Endothelial cell of umbilical vein (primary cell): ENCODE measurements around the gene SATB2. TPM values are rescaled to one million over a fixed set of nuclear protein-coding genes. Genes with fewer than 3 reads are reported as not detected.

Experiments
- BruUV-seq: library from RNA; stranded (reverse); fragments of 400-500 nt; replicated peaks from 2 replicates; lab custom pipeline; 2021; lab: Mats Ljungman, UMichigan
- CTCF ChIA-PET: fragments of 300-600, 350-600 bp; sonication (Branson Sonifier 250); formaldehyde crosslinking; loops from one replicate; lab custom pipeline; 2021; ENCODE audit warnings: antibody characterized with exemption, inconsistent platforms; lab: Charles Lee
- POLR2A ChIA-PET: fragments of 300-600, 350-600 bp; sonication (Branson Sonifier 250); formaldehyde crosslinking; loops from one replicate; lab custom pipeline; 2021; ENCODE audit warnings: antibody characterized with exemption, inconsistent platforms; lab: Charles Lee
- DNase-seq: peaks from one replicate; pipeline ENCODE4 v3.0.0-alpha.2; 2011; ENCODE audit warnings: low read depth, low spot score
- FAIRE-seq: peaks from 2 replicates; lab custom pipeline; 2011; peaks lifted over from hg19 to GRCh38; lab: Jason Lieb, UNC
- H2AFZ ChIP-seq: 2 replicates; pipeline ENCODE4 v1.6.0; 2012; ENCODE audit warnings: low read depth, low read length, control low read depth, inconsistent platforms
- H3K27ac ChIP-seq: 2 replicates; pipeline ENCODE4 v1.5.1; 2011; ENCODE audit warnings: low read depth, mild to moderate bottlenecking, control low read depth, low read length, moderate library complexity; ENCODE audit not compliant: insufficient read depth
- H3K27me3 ChIP-seq, 2 experiments: 2 replicates each; pipeline versions ENCODE4 v1.6.0 to v1.6.1; 2011; ENCODE audit warnings: low read length in 2 of 2, mixed read lengths in 1 of 2; ENCODE audit not compliant: control insufficient read depth in 2 of 2, insufficient read depth in 2 of 2
- H3K36me3 ChIP-seq, 2 experiments: 2 replicates in 1 of 2; 3 replicates in 1 of 2; pipeline ENCODE4 v1.5.1; 2011; ENCODE audit warnings: low read length in 2 of 2, mild to moderate bottlenecking in 1 of 2, moderate library complexity in 1 of 2; ENCODE audit not compliant: control insufficient read depth in 2 of 2, insufficient read depth in 2 of 2; ENCODE audit errors: extremely low read depth in 1 of 2
- H3K4me1 ChIP-seq: 3 replicates; pipeline ENCODE4 v1.5.1; 2011; ENCODE audit warnings: mild to moderate bottlenecking, low read length; ENCODE audit not compliant: control insufficient read depth, insufficient read depth; ENCODE audit errors: extremely low read depth
- H3K4me2 ChIP-seq: 2 replicates; pipeline ENCODE4 v1.6.1; 2011; ENCODE audit warnings: low read length, control low read depth, mixed read lengths; ENCODE audit not compliant: insufficient read depth
- H3K4me3 ChIP-seq, 3 experiments: fragments of 200-600 bp in 1 of 3; sonication (generic), shearing (Covaris generic) in 1 of 3; replicated peaks in 1 of 3; 2 replicates each; pipeline ENCODE4 v1.5.1; 2011 to 2016; ENCODE audit warnings: control low read depth in 3 of 3, low read length in 3 of 3, mild to moderate bottlenecking in 2 of 3, inconsistent platforms in 1 of 3, low read depth in 1 of 3, moderate library complexity in 1 of 3; ENCODE audit not compliant: insufficient read depth in 1 of 3
- H3K79me2 ChIP-seq: 2 replicates; pipeline ENCODE4 v1.6.0; 2012; ENCODE audit warnings: low read length, inconsistent platforms; ENCODE audit not compliant: control insufficient read depth, insufficient read depth
- H3K9ac ChIP-seq: replicated peaks from 2 replicates; pipeline ENCODE3; 2011; ENCODE audit warnings: low read length, control low read depth; ENCODE audit not compliant: insufficient read depth; ENCODE audit errors: extremely low read depth
- H3K9me1 ChIP-seq: replicated peaks from 3 replicates; pipeline ENCODE4 v1.6.0; 2011; ENCODE audit warnings: mild to moderate bottlenecking, low read length; ENCODE audit not compliant: control insufficient read depth, insufficient read depth; ENCODE audit errors: extremely low read depth
- H3K9me3 ChIP-seq: replicated peaks from 2 replicates; pipeline ENCODE4 v1.5.1; 2012; ENCODE audit warnings: low read length, inconsistent platforms; ENCODE audit not compliant: control insufficient read depth, insufficient read depth
- H4K20me1 ChIP-seq: replicated peaks from 2 replicates; pipeline ENCODE3; 2011; ENCODE audit warnings: mild to moderate bottlenecking, low read length; ENCODE audit not compliant: control insufficient read depth, insufficient read depth; ENCODE audit errors: extremely low read depth
- CTCF ChIP-seq, 2 donors: IDR thresholded peaks; 1 replicate in 1 of 2; 2 replicates in 1 of 2; pipeline ENCODE4 v1.5.1; 2011; ENCODE audit warnings: low read length in 2 of 2, mild to moderate bottlenecking in 2 of 2, moderate library complexity in 2 of 2, control low read depth in 1 of 2, inconsistent platforms in 1 of 2, low read depth in 1 of 2; ENCODE audit not compliant: insufficient read depth in 1 of 2; ENCODE audit errors: extremely low read depth in 1 of 2
- EZH2 ChIP-seq: IDR thresholded peaks from 2 replicates; pipeline ENCODE4 v1.6.1; 2012; ENCODE audit warnings: borderline replicate concordance, low read depth, mild to moderate bottlenecking, moderate library complexity, low read length, inconsistent platforms; ENCODE audit not compliant: severe bottlenecking
- FOS ChIP-seq: IDR thresholded peaks from 2 replicates; pipeline ENCODE4 v1.6.1; 2011; ENCODE audit warnings: mild to moderate bottlenecking, low read length, moderate library complexity, borderline replicate concordance; ENCODE audit not compliant: insufficient read depth
- GATA2 ChIP-seq: IDR thresholded peaks from 2 replicates; pipeline ENCODE4 v1.7.0; 2011; ENCODE audit warnings: low read depth, mild to moderate bottlenecking, moderate library complexity, mixed read lengths, low read length; ENCODE audit not compliant: insufficient read length, insufficient read depth
- dilution Hi-C: fragments of 300-500 bp; cut with MboI; formaldehyde crosslinking; loops from one replicate; pipeline ENCODE4 v1.15.0; 2019; ENCODE audit warnings: low sequenced_read_pairs; ENCODE audit not compliant: extremely low pct_ligation_motif_present
- intact Hi-C: fragments of 100-400 bp; cut with micrococcal nuclease; formaldehyde crosslinking; loops from one replicate; pipeline ENCODE4 v1.10.0; 2022
- polyA plus RNA-seq, 4 experiments: library from polyadenylated mRNA; depleted of rRNA in 3 of 4; stranded (reverse) in 3 of 4; unstranded in 1 of 4; fragments of >200 nt; gene quantifications; 2 replicates each; pipeline versions ENCODE4 v1.2.1 to v1.2.3, GENCODE V29; 2011 to 2012; ENCODE audit warnings: missing spikeins in 1 of 4
- total RNA-seq: library from RNA; stranded (reverse); gene quantifications from 2 replicates; pipeline ENCODE4 v1.2.3, GENCODE V29; 2021

SATB2 gene
- total and polyA plus RNA-seq, 2 donors (not counting 3 experiments of a cell fraction or from before 2014, with no cell fraction given) = 0.47 to 1.1 TPM

GRCh38 chr2:199342334-199342733, 115.4 kb downstream of the SATB2 start:
- Histone ChIP-seq H3K27ac (no peak overlapping the region), H3K36me3 (no peaks in the 10 kb centered on the region), H3K79me2 (no peaks in the 10 kb centered on the region), H4K20me1 (no peaks in the 10 kb centered on the region), H3K9ac (no peak overlapping the region), H3K27me3 (no peaks in the 10 kb centered on the region), H3K4me3 (no peak overlapping the region), H3K9me3 (no peaks in the 10 kb centered on the region), H3K4me2 (no peak overlapping the region), H3K4me1 (no peaks in the 10 kb centered on the region), H3K9me1 (no peaks in the 10 kb centered on the region), H2AFZ (no peak overlapping the region)
- ChIA-PET POLR2A (no interaction called here), CTCF (no interaction called here)
- no TSS peak for BruUV-seq
- FAIRE-seq (no peak), DNase-seq (no peak)
- TF ChIP-seq EZH2 = no peak
- TF ChIP-seq FOS = no peak
- intact Hi-C loops (no loop called here), dilution Hi-C loops (no loop called here)

DNA sequence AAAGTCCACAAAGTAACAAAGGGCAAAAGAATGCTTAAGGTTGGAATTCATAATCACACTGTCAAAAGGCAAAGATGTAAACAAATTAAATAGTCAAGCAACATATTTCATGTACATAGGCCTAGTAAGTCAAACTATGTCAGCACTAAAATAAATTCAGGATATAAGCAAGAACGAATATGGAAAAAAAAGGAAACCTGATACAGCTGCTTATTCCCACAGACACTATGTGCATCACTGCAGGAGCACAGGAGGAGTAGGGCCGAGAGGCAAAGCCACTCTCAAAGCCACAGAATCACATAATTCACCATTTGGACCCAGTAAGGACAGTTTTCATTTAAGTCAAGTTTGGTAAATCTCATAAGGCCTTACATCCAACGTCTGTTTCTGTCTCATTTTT, 116.6 kb downstream of the SATB2 start:
- Histone ChIP-seq H3K9me1 (no peaks in the 10 kb centered on the region), H3K27me3 (no peaks in the 10 kb centered on the region), H3K4me1 (no peaks in the 10 kb centered on the region), H3K9ac (no peak overlapping the region), H4K20me1 (no peaks in the 10 kb centered on the region), H3K9me3 (no peaks in the 10 kb centered on the region), H3K27ac (no peak overlapping the region), H3K4me2 (no peak overlapping the region), H3K79me2 (no peaks in the 10 kb centered on the region), H2AFZ (no peak overlapping the region), H3K36me3 (no peaks in the 10 kb centered on the region), H3K4me3 (no peak overlapping the region)
- FAIRE-seq (no peak), DNase-seq (no peak)
- ChIA-PET CTCF (no interaction called here), POLR2A (no interaction called here)
- dilution Hi-C loops (no loop called here), intact Hi-C loops (no loop called here)
- no TSS peak for BruUV-seq
- TF ChIP-seq CTCF (IDR thresholded peaks at IDR 0.05; ENCODE audit: extremely low read depth in 1 of 2, insufficient read depth in 1 of 2, low read depth in 1 of 2, low read length in 2 of 2) (no peak), EZH2 (no peak), GATA2 (no peak)
